SKM-1 (cell line): ENCODE measurements around the gene HSD3B2.

ENCODE experiments used
- DNase-seq: peaks from one replicate; lab custom pipeline; 2025; ENCODE audit not compliant: unreplicated experiment; lab: John Stamatoyannopoulos, UW

HSD3B2 gene

GRCh38 chr1:119452091-119452490 is 37.1 kb downstream of the HSD3B2 start:
- DNase-seq: no peak

GRCh38 chr1:119453021-119453420 is 38.1 kb downstream of the HSD3B2 start:
- DNase-seq: no peak

DNA sequence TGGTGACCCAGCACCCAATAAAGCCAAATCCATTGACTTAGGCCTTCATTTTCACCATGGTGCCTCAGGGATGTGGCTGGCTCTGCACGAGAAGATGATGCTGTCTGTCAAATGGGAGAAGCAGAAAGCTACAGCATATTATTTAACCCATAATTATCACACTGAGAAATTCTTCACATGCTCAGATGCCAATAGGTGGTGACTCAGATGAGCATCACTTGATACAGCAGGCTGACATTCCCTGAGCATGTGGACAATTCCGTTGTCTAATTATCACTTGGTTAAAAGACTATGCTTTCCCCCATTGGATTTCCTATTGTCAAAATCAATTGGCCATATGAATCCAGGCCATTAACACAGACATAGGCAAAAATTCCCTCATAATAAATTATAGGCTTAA is 48.0 kb downstream of the HSD3B2 start:
- no peak for DNase-seq

- DNase-seq: no peak
Measured at GRCh38 chr1:119463569-119463968, 48.6 kb downstream of the HSD3B2 start.

DNA sequence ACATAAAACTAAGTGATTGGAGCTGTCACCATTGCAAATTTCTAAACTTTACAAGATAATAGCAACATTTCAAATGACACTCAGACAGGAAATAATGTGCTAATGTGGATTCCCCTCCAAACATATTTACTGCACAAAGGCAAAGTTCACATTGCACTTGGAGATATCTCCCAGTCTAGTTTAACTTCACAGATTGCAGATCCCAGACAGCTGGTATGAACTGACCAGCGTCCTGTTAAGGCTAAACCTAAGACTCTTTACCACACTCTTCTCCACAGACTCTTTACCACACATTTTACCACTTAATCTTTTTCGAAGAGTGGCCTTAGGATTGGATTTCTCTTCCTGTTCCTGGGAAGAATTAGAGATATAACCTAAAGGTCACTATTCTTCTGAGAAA is 51.5 kb downstream of the HSD3B2 start:
- no peak for DNase-seq

DNA sequence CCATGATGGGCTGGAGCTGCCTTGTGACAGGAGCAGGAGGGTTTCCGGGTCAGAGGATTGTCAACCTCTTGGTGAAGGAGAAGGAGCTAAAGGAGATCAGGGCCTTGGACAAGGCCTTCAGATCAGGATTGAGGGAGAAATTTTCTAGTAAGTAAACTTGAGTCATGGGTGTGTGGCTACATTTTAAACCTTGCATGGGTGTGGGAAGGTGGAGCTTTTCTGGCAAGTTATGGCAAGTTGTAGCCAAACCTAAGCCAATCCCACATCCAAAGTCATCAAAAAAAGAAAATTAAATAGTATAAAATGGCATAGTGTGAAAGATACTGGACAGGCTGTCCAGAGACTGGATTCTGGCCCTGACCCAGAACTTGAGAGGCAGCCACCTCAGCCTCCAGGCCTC is 52.3 kb downstream of the HSD3B2 start:
- DNase-seq: no peak

DNA sequence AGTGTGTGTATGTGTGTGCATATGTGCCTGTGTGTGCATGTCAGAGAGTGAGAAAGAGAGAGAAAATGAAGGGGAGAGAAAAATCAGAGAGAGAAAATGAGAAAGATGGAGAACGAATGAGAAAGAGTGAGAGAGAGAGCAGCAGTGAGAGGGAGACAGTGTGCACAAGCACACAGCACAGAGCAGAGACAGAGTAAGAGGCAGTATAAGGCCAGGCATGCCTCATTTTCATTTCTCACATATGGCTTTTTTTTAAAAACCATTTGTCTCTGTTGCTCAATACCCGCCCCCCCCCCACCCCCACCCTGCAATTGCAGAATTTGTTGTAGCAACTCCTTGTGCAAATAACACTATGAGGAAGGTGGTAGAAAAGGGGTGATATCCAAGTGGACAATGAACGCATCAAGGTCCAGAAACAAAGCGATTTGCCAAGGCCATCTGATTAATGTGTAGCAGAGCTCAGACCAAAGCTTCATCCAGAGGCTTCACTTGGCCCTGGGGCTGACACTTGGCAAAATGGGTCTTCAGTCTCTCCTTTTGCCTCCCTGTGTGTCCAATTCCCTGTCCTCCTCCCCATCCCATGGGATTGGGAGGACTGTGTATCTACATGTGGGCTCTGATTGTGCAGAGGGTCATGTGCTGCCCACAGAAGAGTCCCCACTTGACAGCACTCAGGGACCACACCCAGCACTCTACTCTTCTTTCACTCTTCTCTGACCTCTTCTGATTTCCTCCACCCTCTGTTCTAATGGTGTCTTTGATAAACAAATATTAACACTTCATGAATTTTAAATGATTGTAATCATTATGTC is 53.1 kb downstream of the HSD3B2 start:
- DNase-seq: no peak

- DNase-seq: no peak
Measured at GRCh38 chr1:119469741-119470140, 54.8 kb downstream of the HSD3B2 start.

DNA sequence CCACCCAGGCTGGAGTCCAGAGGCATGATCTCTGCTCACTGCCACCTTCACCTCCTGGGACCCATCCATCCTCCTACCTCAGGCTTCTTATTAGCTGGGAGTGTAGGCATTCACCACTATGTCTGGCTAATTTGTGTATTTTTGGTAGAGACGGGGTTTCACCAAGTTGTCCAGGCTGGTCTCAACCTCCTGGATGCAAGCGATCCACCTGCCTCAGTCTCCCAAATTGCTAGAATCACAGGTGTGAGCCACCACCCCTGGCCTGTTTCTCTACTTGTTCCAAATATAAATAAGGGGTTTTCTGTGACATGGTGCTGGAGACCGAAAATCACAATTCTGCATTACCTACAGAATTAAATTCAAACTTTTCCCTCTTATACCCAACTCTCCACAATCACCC is 55.4 kb downstream of the HSD3B2 start:
- DNase-seq: no peak

- DNase-seq: no peak
Measured at GRCh38 chr1:119470958-119471357, 56.0 kb downstream of the HSD3B2 start.

DNA sequence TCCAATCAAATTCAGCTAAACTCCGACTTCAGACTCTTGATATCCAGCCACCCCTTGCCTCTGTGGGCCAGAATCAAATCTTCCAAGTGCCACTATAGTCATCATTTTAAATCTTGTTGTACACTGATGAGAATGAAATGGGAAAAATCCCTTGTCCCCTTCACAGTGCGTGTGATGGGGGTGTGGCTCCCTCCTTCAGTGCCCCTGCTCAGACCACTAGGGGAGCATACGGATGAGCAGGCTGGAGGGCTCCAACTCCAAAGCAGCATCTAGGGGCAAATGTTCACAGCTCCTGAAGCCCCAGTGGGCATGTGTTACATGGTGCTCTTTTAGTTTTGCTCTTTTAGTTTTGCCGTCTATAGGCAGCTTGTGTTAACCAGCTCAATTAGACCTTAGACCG is 56.6 kb downstream of the HSD3B2 start:
- no peak for DNase-seq

- no peak for DNase-seq
Measured at GRCh38 chr1:119472080-119472818, 57.3 kb downstream of the HSD3B2 start.
